ENCODE results near the gene ZMIZ2. TPM values are rescaled to one million over a fixed set of nuclear protein-coding genes. Genes with fewer than 3 reads are reported as not detected.
"Not testable (repeated sequence)": the region's sequence is repeated elsewhere in the genome, so short reads cannot be mapped to it uniquely, and the experiment has no call there.

The ZMIZ2 gene
- total RNA-seq, 1 experiment from 2014 or later = 5.3 TPM

DNA sequence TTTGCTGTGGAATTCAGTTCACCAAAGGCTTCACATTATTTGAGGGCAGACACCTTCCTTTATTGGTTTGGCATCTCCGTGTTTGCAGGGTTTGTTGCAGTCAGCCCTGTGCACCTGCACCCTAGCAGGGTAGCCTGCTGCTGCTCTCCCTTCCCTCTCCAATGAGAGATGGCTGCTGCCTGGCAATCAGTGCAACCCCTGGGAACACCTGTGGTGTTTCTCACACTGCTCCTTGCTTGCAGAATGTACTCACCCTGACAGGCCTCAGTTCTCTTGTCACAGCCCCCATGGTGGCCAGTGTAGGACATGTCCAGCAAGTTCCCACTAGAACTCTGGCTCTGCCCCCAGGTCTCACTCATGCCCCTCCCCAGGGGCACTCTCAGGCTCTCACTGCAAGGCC lies 35.7 kb downstream of the ZMIZ2 start:
- DNase-seq (ENCODE audit: low read depth, low spot score) = no peak
- in situ Hi-C loops (cut with HindIII; ENCODE audit: low pct_unique_long_range_greater_than_20kb, low sequenced_read_pairs) = no loop called here

GRCh38 chr7:44785218-44785617 lies 36.6 kb downstream of the ZMIZ2 start:
- in situ Hi-C loops (cut with HindIII; ENCODE audit: low pct_unique_long_range_greater_than_20kb, low sequenced_read_pairs); DNase-seq (ENCODE audit: low read depth, low spot score): not testable (repeated sequence)

- DNase-seq (ENCODE audit: low read depth, low spot score) = no peak
- in situ Hi-C loops (cut with HindIII; ENCODE audit: low pct_unique_long_range_greater_than_20kb, low sequenced_read_pairs) = no loop called here
Observed at GRCh38 chr7:44787041-44787440, 38.4 kb downstream of the ZMIZ2 start.

DNA sequence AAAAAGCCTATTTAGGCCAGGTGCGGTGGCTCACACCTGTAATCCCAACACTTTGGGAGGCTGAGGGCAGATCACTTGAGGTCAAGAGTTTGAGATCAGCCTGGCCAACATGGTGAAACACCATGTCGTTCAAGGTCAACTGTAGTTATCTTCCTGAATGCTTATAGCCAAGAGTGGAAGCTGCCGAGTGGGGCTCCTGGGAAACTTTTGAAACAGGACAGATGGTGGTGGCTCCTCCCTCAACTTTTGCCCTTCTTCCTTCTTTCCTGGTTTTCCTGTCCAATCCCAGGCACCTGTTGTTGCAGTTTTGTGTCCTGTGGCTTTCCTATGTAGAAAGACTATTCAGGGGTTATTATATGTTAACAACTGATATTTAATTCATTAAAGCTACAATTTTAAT lies 39.1 kb downstream of the ZMIZ2 start:
- DNase-seq (ENCODE audit: low read depth, low spot score) = no peak
- in situ Hi-C loops (cut with HindIII; ENCODE audit: low pct_unique_long_range_greater_than_20kb, low sequenced_read_pairs) = no loop called here

DNA sequence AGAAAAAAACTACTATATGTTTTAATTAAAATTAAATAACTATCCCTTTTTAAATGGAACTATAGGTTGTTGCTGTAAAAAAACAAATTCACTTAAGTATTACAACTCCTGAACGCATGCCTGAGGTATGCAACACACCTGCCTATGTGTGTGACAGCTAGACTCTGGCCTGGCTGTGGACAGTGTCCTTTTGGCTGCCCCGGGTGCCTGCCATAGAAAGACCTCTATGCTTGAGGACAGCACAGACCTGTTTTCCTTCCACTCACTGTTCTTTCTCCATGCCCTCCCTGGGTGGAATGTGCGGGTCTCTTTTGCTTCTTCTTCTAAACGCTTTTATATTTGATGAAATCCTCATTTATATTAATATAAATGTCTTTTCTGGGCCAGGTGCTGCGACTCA lies 41.3 kb downstream of the ZMIZ2 start:
- in situ Hi-C loops (cut with HindIII; ENCODE audit: low pct_unique_long_range_greater_than_20kb, low sequenced_read_pairs) = no loop called here
- no peak for DNase-seq (ENCODE audit: low read depth, low spot score)

DNA sequence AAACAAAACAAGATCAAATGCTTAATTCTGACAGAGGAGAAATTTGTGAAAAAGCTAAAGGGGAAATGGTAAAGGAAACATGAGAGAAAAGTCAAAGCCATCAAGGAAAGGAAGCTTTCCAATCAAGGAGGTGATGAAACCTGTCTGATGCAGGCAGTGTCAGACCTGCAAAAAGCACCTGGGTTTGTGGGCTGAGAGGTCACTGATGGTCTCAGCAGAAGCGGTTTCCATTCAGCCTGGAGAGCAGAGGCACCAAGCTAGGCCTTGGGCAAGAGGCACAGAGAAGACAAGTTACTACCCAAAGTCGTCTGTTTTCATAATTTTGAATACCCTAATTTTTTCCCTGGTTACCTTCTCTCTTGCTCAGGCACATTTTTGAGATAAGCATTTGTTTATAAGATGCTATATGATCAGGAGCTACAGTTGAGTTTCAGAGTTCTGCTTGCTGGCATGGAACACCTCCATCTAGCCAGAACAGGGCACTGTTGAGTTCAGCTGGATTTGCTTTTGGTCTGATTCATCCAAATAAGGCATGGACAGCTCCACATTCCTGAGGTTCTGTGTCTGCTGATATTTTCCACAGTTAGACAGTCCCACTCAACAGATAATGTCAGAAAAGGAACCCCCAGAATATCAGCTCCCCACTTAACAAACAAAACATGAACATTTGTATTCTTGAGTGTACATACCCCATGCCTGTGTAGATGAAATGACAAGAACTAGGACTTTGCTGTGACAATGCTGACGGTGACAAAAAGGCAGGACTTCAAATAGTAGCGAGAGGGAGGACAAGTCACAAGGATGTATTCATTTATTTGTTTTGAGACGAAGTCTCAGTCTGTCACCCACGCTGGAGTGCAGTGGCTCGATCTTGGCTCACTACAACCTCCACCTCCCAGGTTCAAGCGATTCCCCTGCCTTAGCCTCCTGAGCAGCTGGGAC lies 42.9 kb downstream of the ZMIZ2 start:
- DNase-seq (ENCODE audit: low read depth, low spot score) = no peak
- in situ Hi-C loops (cut with HindIII; ENCODE audit: low pct_unique_long_range_greater_than_20kb, low sequenced_read_pairs) = no loop called here

DNA sequence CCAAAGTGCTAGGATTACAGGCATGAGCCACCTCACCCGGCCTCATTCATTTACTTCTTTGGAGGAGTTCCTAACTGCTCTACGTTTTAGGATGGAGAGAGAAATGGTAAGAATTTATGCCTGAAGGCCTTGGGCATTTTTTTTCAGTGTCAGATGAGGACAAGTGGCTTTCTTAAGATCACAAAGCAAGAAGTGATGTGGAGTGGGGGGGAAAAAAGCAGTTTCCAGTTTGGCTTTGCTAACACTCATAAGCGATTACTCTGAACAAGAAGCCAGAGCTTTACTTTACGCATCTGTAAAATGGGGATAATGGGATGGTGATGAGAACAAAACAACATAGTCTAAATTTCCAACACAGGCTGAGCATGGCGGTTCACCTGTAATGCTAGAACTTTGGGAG lies 45.3 kb downstream of the ZMIZ2 start:
- in situ Hi-C loops (cut with HindIII; ENCODE audit: low pct_unique_long_range_greater_than_20kb, low sequenced_read_pairs) = no loop called here
- DNase-seq (ENCODE audit: low read depth, low spot score) = no peak

- no peak for DNase-seq (ENCODE audit: low read depth, low spot score)
- in situ Hi-C loops (cut with HindIII; ENCODE audit: low pct_unique_long_range_greater_than_20kb, low sequenced_read_pairs) = no loop called here
Observed at GRCh38 chr7:44794331-44794730, 45.7 kb downstream of the ZMIZ2 start.

DNA sequence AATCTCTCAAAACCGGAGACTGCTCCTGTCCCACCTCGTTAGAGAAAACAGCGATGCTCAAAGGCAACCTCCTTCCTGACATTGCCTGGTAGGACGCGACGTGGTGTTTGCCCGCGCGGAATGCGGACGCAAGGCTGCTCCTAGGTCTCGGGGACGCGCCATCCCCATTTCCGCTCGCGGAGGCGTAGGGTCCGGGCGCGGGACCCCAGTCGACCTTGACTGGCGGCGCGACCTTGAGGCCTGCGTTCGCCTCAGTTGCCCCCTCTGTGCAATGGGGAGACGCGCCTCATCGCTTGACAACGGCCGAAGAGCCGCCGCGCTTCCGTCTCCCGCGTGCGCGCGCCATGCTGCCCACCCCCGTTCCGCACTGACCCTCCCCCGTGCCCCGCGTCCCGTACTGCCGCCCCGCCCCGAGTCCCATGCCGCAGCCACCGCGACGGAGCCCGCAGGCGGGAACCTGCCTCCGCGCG lies 47.4 kb downstream of the ZMIZ2 start:
- peak; percentile 78 for DNase-seq (ENCODE audit: low read depth, low spot score)
- in situ Hi-C loops (cut with HindIII; ENCODE audit: low pct_unique_long_range_greater_than_20kb, low sequenced_read_pairs) = no loop called here

DNA sequence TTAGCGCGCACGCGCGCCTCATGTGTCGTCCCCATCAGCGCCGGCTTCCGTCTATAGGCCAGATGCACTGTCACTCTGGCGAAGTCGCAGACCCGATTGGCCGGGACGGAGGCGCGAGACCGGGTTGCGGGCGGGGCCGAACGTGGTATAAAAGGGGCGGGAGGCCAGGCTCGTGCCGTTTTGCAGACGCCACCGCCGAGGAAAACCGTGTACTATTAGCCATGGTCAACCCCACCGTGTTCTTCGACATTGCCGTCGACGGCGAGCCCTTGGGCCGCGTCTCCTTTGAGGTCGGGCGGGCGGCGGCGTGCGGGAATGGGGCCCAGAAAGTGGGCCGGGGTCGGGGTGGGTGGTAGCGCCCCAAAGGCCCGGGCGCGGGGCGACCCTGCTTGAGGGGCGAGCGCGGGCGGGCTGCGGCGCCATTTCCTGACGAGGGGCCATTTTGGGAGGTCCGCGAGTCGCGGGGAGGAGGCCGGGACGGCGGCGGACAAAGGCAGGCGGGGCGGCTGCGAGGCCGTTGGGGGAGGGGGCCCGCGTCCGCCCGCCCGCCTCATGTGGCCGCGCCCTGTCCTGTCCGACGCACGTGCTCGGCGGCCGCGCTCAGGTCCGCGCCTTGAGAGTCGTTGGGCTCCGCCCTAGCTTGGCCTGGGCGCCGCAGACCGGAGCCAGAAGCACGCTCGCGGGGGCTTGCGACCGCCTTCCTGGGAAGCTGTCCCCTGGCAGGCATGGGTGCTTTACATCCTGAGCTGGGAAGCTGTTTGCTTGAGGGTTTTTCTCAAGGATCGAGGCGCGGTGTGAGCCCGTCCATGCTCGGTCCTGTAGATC lies 48.1 kb downstream of the ZMIZ2 start, which contains the start of gene PPIA:
TSS of gene PPIA (plus strand) at position 178 of the 825 bp plus-strand sequence. CDS start at position 222, 44 bp downstream.
- in situ Hi-C loops (cut with HindIII; ENCODE audit: low pct_unique_long_range_greater_than_20kb, low sequenced_read_pairs) = no loop called here
- DNase-seq (ENCODE audit: low read depth, low spot score) = peak; percentile 99

DNA sequence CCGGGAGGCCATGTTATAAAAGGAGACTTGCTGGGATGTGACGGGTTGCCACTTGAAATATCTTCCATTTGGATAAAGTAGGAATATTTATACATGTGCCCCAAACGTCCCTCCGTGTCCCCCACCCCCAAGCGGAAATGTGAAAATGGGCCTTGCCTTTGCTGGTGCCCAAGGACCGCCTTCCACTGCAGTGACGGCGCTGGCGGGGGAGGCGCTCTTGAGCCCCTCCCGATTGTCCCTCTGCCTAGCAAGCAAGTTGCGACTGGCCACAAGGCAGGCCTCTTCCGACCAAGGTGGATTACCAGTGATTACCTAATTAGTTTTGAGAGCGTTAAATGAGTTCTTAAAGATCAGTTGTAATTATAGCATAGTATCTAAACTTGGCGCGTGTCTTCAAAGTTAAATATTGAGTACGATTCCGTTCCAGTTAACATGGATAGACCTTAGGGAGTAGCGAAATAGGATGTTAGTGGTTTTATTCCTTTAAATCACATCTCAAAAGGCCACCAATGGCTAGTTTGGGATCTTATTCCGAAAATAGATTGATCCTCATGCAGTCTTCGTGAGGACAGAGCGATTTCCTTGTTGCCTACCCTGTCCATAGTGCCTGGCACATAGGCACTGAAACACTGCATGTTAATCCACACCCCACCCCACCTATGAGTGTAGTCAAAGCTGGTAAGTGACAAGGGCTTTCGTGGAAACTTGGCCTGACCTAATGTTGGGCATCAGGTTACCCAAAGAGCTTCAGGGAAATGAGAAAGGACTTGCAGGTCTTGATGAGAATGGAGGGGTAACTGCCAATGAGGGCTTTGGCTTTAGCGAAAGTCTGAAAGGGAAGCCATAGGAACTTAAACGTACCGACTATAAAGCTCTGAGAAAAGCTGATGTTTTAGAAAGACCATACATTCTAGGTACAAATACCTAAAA lies 48.9 kb downstream of the ZMIZ2 start:
- peak; percentile 90 for DNase-seq (ENCODE audit: low read depth, low spot score)
- in situ Hi-C loops (cut with HindIII; ENCODE audit: low pct_unique_long_range_greater_than_20kb, low sequenced_read_pairs) = no loop called here

DNA sequence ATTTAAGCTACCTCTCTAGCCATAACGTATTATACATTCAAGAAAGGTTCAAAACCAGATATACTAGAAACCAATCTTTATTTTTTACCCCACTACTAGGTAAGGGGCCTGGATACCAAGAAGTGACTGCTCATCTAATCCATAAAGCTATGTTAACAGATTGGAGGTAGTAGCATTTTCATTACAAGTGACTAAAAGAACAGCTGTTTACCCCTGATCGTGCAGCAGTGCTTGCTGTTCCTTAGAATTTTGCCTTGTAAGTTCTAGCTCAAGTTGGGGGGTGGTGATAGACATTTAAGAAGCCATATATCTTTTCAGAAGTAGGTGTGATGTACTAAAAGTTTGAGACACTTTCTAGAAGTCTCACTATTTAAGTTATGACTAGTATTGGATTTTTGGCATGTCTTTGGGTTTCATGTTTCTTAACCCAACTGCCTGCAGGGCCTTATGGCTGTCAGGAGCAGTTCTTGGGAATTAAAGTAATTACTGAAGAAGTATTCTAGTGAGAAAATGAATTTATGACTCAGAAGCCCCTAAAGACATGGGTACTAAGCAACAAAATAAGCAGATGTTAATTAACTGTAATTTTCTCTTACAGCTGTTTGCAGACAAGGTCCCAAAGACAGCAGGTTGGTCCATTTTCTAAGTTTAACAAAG lies 50.1 kb downstream of the ZMIZ2 start:
- no peak for DNase-seq (ENCODE audit: low read depth, low spot score)

DNA sequence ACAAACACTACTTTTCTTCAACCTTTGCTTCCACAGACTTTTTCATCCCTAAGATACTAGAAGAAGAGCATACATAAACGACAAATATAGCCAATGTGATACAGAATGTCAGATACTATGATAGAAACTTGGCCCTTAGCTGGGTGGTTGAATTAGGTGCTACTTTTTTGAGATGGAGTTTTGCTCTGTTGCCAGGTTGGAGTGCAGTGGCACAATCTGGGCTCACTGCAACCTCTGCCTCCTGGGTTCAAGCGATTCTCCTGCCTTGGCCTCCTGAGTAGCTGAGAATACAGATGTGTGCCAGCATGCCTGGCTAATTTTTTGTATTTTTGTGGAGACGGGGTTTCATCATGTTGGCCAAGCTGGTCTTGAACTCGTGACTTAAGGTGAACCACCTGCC lies 51.3 kb downstream of the ZMIZ2 start:
- in situ Hi-C loops (cut with HindIII; ENCODE audit: low pct_unique_long_range_greater_than_20kb, low sequenced_read_pairs) = no loop called here

More for the DNA sequence above, 50.1 kb downstream of the ZMIZ2 start:
- in situ Hi-C loops (cut with HindIII; ENCODE audit: low pct_unique_long_range_greater_than_20kb, low sequenced_read_pairs) = no loop called here

GRCh38 chr7:44801890-44802289 lies 53.2 kb downstream of the ZMIZ2 start:
- DNase-seq (ENCODE audit: low read depth, low spot score) = no peak
- in situ Hi-C loops (cut with HindIII; ENCODE audit: low pct_unique_long_range_greater_than_20kb, low sequenced_read_pairs) = no loop called here

More for the DNA sequence above, 51.3 kb downstream of the ZMIZ2 start:
- no peak for DNase-seq (ENCODE audit: low read depth, low spot score)

DNA sequence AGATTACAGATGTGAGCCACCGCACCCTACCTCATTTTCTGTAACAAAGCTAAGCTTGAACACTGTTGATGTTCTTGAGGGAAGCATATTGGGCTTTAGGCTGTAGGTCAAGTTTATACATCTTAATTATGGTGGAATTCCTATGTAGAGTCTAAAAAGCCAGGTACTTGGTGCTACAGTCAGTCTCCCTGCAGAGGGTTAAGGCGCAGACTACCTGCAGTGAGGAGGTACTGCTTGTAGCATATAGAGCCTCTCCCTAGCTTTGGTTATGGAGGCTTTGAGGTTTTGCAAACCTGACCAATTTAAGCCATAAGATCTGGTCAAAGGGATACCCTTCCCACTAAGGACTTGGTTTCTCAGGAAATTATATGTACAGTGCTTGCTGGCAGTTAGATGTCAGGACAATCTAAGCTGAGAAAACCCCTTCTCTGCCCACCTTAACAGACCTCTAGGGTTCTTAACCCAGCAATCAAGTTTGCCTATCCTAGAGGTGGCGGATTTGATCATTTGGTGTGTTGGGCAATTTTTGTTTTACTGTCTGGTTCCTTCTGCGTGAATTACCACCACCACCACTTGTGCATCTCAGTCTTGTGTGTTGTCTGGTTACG lies 53.9 kb downstream of the ZMIZ2 start:
- no peak for DNase-seq (ENCODE audit: low read depth, low spot score)
- in situ Hi-C loops (cut with HindIII; ENCODE audit: low pct_unique_long_range_greater_than_20kb, low sequenced_read_pairs) = no loop called here

- in situ Hi-C loops (cut with HindIII; ENCODE audit: low pct_unique_long_range_greater_than_20kb, low sequenced_read_pairs); DNase-seq (ENCODE audit: low read depth, low spot score): not testable (repeated sequence)
Observed at GRCh38 chr7:44803828-44804519, 55.3 kb downstream of the ZMIZ2 start.

All from SK-MEL-5 (cell line).